ENCODE measurements around the gene RPL9.
"Not testable (repeated sequence)": the region's sequence is repeated elsewhere in the genome, so short reads cannot be mapped to it uniquely, and the experiment has no call there.

Gene RPL9

GRCh38 chr4:39415678-39416283 is 42.9 kb downstream of the RPL9 start:
- DNase-seq, result no peak

DNA sequence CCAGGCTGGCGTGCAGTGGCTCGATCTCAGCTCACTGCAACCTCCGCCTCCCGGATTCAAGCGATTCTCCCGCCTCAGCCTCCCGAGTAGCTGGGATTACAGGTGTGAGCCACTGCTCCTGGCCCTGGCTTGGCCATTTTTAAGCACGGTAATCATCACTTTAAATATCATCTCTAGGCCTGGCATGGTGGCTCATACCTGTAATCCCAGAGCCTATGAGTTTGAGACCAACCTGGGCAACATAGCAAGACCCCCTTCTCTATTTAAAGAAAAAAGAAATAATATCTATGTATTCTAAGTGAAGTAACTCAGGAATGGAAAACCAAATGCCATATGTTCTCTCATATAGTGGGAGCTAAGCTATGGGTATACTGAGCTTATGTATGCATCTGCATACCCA is 47.2 kb downstream of the RPL9 start:
- DNase-seq, result not testable (repeated sequence)

- no peak for DNase-seq
Observed at GRCh38 chr4:39410415-39410814, 48.3 kb downstream of the RPL9 start.

DNA sequence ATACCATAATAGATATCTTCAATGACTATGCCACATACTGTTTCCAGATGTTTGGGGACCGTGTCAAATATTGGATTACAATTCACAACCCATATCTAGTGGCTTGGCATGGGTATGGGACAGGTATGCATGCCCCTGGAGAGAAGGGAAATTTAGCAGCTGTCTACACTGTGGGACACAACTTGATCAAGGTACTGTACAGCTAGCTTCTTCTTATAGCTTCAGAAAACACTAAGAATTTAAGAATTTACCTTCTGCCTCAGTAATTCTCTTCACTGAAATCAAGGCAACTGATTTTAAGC is 51.2 kb downstream of the RPL9 start:
- no peak for DNase-seq

DNA sequence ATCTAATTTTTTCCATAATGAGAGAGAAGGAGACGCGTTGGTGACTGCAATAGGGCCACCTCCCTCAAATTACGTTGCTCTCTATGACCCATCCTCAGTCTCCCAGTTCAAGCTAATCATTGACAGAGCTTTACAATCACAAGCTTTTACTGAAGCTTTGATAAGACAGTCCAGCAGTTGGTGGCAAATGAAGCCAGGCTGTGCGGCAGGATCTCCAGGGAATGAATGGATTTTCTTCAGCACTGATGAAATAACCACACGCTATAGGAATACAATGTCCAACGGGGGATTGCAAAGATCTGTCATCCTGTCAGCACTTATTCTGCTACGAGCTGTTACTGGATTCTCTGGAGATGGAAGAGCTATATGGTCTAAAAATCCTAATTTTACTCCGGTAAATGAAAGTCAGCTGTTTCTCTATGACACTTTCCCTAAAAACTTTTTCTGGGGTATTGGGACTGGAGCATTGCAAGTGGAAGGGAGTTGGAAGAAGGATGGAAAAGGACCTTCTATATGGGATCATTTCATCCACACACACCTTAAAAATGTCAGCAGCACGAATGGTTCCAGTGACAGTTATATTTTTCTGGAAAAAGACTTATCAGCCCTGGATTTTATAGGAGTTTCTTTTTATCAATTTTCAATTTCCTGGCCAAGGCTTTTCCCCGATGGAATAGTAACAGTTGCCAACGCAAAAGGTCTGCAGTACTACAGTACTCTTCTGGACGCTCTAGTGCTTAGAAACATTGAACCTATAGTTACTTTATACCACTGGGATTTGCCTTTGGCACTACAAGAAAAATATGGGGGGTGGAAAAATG is 51.7 kb downstream of the RPL9 start, which contains the start of gene KLB:
TSS of gene KLB (plus strand) at position 168 of the 821 bp plus-strand sequence. CDS start at position 188, 20 bp downstream.
- DNase-seq, result no peak
